Measurements from ENCODE around the gene AMPD3.

GRCh38 chr11:10407749-10408685 lies 47.0 kb upstream of the AMPD3 start:
- no peak for TF ChIP-seq EZH2 (optimal IDR thresholded peaks at IDR 0.05; ENCODE audit: low read depth, low read length)
- TF ChIP-seq, protein P1, sequence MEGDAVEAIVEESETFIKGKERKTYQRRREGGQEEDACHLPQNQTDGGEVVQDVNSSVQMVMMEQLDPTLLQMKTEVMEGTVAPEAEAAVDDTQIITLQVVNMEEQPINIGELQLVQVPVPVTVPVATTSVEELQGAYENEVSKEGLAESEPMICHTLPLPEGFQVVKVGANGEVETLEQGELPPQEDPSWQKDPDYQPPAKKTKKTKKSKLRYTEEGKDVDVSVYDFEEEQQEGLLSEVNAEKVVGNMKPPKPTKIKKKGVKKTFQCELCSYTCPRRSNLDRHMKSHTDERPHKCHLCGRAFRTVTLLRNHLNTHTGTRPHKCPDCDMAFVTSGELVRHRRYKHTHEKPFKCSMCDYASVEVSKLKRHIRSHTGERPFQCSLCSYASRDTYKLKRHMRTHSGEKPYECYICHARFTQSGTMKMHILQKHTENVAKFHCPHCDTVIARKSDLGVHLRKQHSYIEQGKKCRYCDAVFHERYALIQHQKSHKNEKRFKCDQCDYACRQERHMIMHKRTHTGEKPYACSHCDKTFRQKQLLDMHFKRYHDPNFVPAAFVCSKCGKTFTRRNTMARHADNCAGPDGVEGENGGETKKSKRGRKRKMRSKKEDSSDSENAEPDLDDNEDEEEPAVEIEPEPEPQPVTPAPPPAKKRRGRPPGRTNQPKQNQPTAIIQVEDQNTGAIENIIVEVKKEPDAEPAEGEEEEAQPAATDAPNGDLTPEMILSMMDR (IDR thresholded peaks at IDR 0.05; ENCODE audit: low read length): no peak
- no peak for TF ChIP-seq EZH2phosphoT487 (IDR thresholded peaks at IDR 0.05; ENCODE audit: low read length)

Data from MM.1S (cell line).